Measurements from ENCODE around the gene MORC4.
"Not testable (repeated sequence)": the region's sequence is repeated elsewhere in the genome, so short reads cannot be mapped to it uniquely, and the experiment has no call there.

MORC4 gene
- total RNA-seq, result 25.1 to 26.2 reads per million in 2 experiments

DNA sequence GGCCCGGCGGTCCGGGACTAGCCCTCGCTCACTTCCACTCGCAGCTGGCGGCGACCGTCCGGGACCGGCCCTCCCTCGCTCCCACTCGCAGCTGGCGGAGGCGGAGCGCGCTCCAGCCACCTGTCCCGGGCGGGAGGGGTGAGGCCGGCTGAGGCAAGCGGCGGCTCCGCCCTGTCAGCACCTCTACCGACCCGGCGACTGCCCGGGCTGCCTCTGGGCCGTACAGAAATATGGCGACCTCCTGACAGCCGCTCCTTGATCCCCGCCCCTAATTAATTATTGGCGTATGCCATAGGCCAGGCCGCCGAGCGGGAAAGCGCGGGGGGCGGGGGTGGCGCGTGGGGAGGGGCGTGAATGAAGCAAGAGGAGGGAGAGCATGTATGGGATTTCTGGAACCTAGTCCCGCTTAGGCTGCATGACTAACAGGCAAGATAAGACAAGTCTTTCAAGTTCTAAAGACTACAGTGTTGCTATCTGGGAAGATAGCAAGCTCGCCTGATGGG is at the start of gene MORC4:
MORC4 (minus strand) TSS at position 200 of the 503 bp plus-strand sequence. CDS start 243 bp downstream, outside the sequence.
- peak; percentile 32 for DNase-seq (ENCODE audit: low read depth)

DNA sequence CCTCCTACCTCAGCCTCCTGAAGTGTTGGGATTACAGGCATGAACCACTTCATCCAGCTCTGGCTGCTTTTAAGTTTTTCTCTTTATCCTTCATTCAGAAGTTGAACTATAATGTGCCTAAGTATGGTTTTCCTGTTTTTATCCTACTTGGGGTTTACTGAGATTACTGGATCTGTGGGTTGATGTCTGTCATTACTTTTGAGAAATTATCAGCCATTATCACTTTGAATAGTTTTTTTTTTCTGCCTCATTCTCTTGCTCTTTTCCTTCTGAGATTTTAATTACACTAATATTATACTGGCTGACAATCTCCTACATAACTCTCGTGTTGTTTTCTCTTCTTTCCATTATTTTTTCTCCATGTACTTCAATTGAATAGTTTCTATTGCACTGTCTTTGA is 47.6 kb upstream of the MORC4 start:
- DNase-seq (ENCODE audit: low read depth), result no peak

DNA sequence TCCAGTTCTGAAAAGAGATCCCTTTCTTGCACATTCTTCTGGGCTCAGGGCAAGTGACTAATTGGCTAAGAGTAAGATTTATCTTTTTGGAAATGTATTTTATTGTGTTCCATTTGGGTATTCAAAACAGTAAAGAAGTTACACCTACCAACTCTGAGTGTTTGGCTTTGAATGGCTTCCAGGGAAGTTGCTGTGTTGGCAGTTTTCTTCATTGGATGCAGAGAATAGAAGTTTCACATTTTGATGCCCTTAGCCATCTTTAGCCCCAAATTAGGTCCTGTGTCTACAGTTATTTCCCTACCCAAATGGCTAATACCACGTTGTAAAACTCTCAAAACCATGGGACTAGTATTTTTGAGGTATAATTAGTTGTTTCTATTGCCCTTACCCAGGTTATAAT is 29.7 kb upstream of the MORC4 start:
- DNase-seq (ENCODE audit: low read depth), result no peak

DNA sequence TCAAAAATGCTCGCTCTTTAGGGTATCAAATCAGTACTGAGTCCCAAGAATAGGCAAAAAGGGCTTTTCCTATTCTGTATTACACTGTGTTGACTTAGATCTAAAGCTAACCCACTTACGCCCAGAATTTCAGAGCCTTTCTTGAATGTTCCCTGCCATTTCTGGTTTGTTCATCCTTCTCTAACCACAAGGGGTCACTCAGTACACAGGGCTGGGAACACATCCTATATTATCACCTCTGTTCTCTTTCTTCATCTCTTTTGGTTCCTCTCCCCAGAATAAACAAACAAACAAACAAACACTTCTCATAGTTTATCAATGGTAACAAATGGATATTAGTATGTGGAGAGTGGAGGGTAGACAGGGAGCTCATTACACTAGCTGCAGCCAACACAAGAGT is 25.5 kb upstream of the MORC4 start:
- no peak for DNase-seq (ENCODE audit: low read depth)

DNA sequence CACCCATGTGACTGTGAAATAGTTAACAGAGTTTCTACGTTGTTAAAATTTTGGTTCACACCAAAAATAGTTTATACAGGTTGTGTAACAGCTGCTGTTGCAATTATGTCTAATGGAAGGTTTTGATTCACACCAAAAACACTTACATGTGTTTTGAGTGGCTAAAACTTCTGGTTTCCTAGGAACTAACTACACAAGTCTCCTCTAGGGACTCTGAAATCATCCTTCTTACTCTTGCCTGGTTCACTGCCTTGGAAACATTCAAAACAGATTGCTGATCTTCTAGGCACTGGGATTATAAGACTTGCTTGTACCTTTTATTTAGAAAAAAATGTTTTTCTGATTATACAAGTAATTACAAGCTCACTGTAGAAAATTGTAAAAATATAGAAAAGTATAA is 14.9 kb upstream of the MORC4 start:
- no peak for DNase-seq (ENCODE audit: low read depth)

DNA sequence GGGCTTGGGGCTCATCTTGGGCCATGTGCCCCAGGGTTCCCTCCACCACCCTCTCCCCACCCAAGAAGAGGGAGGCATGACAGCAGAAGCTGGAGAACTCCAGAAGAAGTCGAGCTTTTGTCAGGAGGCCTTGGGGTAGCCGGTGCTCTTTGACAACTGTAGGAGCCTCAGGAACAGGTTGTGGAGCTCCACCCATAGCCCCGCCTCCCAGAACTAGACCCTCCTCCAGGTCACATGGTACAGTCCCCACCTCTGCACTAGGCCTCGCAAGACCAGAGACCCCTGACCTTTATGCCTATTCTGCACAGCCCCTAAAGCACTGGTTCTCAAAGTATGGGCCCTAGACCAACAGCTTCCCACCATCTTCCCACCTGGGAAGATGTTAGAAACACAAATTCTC is 8.0 kb upstream of the MORC4 start:
- DNase-seq (ENCODE audit: low read depth), result no peak

DNA sequence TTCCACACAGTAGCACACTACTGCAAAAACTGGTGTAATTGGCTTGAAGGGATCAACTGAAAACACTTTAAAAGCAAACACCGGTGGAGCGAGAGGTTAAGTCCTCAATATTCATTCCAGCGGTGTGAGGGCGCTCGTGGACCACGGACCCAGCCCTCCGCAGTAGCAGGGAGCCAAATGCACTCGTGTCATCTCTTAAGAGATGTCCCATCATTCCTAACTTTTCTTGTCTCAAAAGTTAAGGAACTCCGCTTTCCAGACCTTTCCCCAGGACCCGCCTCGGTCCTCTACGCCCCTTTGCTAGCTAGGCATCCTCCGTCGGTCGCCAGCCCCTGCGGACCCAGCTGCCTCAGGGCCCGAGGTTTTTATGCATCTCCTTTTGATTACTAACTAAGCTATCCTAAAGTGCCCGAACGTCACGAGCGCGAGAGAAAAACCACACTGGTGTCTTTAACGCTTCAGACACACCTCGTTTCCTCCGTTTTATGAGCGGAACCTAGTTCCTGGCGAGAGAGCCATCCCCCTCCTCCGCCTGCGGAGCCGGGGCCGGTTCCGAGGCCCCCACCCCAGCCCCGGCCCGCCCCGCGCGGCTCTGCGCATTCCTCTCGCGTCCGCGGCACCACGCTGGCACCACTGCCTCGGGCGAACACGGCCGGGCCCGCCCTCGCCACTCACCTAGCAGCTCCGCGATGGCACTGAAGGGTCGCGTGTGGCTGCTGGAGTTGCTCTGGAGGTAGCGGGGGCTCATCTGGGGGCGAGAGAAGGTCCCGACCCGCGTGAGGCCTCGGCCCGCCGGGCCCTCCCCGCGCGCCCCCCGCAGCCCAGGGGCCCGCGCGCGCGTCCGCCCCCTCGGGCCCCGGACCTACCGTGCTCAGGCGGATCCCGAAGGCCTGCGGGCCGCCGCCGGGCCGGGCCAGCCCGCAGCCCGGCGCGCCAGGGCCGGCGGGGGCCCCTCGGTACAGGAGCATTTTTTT is 723 bp downstream of the MORC4 start:
- DNase-seq (ENCODE audit: low read depth), result peak; percentile 19

DNA sequence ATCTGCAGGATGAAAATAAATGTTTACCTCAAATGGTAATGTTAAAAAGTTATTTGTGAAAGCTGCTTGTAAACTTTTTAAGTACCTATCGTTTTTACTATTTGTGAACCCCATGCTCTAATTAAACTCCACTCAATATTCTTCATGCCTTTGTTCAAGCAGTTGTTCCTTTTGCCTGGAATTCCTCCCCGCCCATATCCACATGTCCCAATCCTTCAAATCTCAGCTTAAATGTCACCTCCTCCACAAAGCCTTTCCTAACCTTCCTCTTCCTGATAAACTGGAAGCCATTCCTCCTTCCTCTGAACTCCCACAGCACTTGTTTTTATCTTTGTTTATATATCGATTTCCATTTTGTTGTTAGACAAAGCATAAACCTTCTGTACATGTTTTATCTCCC is 2.4 kb downstream of the MORC4 start:
- no peak for DNase-seq (ENCODE audit: low read depth)

DNA sequence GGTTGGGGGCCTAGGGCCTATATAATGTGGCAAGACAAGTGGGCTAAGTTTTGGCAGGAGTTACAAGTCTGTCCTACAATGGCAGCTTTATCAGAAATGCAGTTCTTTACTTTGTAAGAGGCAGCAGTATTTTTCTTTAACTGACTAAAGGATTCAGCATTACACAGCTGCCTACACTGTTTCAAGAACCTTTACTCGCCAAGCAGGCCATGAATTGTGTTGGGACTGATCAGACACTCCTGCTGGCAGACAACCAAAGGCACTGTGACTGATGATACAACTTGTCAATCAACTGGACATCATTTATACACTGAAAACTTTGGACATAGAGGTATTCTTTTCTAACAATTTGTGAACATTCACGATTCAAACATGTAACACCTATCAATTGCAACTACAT is 4.3 kb downstream of the MORC4 start:
- DNase-seq (ENCODE audit: low read depth), result no peak

DNA sequence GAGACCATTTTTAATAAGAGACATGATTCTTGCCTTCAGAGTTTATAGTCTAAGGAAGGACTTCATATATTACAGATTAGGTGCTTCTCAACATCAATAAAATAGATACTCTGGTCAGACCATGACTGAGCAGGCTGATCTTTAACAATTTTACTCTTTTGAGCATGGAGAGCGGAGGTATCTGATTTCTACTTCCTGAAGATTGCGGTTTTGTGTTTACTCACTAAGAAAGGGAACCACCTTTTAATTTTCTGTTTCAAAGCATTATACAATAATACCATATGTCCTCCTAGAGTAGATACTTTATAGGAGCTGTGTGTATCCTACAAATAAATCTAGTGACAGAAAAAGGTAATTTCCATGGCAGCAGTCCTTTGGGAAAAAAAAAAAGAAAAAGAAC is 12.5 kb downstream of the MORC4 start:
- DNase-seq (ENCODE audit: low read depth), result no peak

DNA sequence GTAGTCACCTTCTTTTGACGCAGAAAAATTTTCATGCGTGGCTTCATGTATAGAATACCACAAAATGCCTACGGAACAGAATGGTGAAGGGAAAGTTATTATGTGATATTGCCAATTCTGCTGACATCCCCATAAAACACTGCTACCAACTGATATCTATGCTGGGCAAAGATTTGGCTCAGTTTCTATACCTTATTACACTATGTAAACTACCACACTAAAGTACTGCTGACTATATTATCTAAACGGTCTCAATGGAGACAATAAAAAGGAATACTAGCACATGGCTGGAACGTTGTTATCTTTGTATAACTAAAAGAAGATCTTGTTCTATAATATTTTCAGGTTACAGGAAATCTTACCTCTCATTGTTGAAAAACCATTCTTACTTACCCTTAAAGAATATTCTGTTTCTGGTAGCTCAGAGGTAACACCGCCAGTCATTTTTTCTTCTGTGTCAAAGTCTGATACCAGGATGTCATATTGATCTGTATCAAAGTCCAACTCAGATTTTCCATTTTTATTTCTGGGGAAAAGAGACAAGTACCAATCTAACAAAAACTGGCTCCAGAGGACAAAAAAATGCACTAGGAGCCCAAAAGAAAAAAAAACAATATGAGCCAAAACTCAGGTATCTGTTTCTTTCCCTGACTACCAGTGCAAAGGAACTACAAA is 18.9 kb downstream of the MORC4 start:
- no peak for DNase-seq (ENCODE audit: low read depth)

DNA sequence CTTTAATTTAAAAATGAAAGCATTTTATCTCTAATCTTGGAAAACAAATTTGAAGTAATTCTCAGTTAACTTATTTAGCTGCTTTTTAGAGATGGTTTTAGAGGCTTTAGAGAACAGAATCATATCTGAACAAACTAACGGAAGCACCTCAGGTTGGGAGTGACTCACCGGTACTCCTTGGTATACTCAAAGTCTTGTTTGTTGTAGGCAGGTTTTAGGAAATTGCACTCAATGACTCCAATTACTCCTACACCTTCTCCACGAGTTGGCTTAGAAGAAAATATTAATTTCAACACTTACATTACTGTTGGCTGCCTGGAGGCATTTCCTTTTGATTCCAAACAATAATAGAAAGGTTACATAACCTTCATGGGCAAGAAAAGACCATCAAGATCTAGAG is 23.6 kb downstream of the MORC4 start:
- DNase-seq (ENCODE audit: low read depth), result no peak

DNA sequence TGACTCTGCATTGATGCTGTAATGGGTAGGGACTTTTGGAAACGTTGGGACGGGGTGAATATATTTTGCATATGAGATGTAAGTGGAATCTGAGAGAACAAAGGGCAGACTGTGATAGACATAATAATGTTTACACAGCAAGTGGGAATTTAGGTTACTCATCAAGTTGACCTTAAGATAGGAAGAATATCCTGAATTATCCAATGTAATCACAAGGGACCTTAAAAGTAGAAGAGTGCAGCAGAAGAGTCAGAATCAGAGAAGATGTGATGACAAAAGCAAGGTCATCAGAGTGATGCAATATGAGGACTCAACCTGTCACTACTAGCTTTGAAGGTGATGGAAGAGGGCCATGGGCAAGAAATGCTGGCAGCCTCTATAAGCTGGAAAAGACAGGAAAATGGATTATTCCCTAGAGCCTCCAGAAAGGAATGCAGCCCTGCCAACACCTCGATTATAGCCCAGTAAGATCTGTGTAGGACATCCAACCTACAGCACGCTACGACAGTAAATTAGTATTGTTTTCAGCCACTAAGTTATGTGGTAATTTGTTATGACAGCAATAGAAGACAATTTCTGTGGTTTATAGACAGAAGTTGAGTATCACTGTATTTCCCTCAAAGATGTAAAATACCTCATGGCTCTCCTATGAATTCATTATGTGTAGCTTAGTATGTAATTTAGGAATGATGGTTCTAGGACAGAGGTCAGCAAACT is 26.4 kb downstream of the MORC4 start:
- no peak for DNase-seq (ENCODE audit: low read depth)

DNA sequence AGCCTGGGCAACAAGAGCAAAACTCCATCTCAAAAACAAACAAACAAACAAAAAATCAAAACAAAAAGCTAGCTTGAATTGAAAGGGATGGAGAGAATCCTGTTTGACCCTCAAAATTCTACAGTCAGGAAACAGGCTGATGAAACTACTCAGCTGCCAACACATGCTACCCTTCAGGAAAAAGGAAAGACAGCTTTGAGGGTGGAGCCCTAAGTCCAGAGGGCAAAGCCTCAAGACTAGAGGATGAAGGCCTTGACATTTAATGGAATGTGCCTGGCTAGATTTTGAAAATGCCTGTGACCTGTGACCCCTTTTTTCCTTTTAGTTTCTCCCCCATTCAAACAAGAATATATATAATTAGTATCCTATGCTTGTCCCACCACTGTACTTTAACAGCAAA is 27.1 kb downstream of the MORC4 start:
- DNase-seq (ENCODE audit: low read depth), result no peak

DNA sequence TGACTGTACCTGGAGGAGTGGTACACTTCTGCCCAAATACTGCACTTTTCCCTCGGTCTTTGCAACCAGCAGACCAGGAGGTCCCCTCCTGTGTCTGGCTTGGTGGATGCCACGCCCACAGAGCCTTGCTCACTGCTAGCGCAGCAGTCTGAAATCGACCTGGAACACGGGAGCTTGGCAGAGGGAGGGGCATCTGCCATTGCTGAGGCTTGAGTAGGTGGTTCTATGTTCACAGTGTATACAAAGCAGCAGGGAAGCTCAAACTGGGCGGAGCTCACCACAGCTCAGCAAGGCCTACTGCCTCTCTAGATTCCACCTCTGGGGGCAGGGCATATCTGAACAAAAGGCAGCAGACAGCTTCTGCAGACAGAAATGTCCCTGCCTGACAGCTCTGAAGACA is 33.5 kb downstream of the MORC4 start:
- not testable (repeated sequence) for DNase-seq (ENCODE audit: low read depth)

DNA sequence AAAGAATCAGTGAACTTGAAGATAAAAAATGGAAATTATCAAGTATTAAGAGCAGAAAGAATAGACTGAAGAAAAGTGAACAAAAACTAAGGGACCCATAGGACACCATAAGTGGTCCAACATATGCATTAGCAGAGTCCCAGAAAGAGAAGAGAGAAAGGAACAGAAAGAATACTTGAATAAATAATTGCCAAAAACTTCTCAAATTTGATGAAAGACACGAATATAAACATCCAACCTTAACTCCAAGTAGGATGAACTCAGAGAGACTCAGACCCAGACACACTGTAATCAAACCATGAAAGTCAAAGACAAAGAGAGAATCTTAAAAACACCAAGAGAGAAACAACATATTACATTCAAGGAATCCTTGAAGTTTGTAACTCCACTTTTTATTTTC is 35.7 kb downstream of the MORC4 start:
- no peak for DNase-seq (ENCODE audit: low read depth)

DNA sequence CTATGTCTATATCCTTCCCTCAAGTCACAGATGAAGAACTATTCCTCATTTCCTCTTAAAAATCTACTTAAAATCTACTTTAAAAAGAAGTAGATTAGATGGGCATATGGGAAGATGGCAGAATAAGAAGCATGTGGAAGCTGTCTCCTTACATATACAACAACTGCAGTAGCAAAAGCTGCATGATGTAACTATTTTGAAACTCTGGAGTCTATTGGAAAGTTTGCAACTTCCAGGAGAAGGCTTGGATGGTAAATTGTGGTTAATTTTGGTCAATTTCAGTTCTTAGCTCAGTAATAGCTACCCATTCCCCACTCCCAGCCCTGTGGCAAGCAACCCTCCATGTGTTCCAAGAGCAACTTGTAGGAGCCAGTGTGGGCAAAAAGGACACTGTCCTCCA is 36.9 kb downstream of the MORC4 start:
- DNase-seq (ENCODE audit: low read depth), result no peak

DNA sequence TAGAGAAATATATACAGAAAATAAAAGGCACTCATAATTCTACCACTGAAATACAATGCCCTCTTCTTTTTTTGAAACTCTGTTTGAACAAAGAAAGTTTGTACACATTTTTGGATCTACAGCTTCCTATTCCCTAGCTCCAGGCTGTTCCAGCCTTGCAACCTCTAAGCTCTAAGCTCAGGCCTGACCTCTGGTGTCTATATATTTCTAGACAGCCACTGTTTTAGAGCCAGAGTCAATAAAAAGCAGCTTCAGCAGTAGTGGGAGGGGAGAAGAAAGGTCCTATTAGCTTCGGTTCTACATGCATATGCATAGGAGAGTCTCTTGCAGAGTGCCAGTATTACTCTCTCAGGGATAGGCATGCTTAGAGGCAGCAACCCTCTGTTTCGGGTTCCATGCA is 40.1 kb downstream of the MORC4 start:
- DNase-seq (ENCODE audit: low read depth), result no peak

DNA sequence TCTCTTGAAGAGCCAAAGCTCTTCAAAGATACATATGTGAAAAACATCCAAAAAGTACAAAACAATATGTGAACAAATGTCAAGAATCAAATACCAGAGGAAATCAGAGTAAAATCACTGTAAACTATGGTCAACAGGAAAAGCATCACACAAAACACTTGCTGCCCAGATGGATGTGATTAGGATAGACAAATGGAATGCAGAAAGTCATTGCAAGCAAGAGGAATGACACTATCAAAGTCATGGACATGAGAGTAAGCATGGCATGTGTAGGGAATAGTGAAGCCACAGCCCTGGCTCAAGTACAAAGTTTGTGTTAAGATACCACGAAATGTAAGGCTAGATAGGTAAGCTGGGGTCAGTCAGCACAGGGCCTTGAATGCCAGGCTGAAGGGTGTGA is 42.2 kb downstream of the MORC4 start:
- DNase-seq (ENCODE audit: low read depth), result no peak

DNA sequence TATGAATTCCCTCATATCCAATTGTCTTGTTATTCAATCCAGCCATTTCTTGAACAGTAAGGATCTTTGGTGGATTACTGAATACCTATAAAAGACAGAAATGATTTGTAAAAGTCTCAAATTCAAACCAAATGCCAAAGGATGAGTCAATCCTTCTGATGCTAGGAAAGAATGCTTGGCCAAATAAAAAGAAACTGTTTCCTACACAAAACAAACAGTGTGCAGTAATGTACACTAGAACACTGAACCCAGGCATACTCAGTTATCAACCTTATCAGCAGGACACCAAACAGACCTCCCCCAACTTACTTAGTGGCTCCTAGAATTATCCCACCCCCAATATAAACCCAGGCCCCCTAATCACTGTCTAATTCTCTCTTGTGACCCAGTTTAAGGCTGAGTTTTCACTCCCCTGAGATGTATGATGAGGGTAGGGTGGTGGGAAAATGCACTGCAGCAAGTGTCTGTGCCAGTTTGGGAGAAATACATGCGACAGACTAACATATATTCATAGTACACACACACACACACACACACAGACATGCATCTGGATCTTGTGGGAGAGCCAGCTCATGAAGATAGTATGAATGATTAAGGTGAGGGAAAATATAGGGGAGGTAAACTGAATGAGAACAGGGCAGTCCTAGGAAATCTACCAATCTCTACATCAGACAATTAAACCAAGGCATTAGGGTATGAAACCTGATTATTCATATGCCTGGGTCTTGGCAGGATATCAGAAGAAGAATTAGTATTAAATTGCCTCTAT is 44.8 kb downstream of the MORC4 start:
- no peak for DNase-seq (ENCODE audit: low read depth)

DNA sequence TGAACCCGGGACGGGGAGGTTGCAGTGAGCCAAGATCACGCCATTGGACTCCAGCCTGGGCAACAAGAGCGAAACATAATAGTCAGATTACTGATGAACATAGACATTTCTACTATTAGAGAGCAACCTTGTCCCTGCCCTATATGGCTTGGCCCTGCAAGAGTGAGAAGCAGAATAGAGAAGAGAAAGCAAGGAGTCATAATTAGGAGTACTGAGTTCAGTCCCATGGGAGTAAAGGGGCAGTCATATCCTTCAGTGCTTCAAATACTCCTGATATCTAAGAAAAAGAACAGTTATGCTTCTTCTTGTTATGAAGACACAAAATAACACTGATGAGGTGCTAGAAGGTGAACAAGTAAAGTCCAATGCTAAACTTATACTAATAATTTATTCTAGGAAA is 46.0 kb downstream of the MORC4 start:
- no peak for DNase-seq (ENCODE audit: low read depth)

DNA sequence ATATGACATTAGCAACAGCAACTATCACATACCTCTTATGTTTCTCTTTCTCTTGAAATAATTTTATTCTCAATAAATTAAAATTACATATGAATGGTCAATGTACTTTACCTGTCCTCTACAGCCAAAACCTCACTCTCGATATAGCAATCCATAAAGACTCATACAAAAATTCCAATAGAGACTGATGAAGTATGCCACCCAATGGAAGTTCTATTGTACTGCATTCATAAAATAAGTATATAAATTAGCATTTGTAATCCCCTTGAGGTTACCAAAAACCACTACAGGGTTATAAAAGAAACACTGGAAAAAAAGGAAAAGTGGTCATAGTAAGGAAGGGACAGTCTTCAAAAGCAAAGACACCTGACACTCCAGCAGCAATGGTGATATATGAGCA is 47.0 kb downstream of the MORC4 start:
- no peak for DNase-seq (ENCODE audit: low read depth)

Data from T follicular helper cell (primary cell).